Mononuclear cell (primary cell): Measurements from ENCODE around the gene SIAH3. TPM values are rescaled to one million over a fixed set of nuclear protein-coding genes. Genes with fewer than 3 reads are reported as not detected.
"Not testable (repeated sequence)": the region's sequence is repeated elsewhere in the genome, so short reads cannot be mapped to it uniquely, and the experiment has no call there.

Experiments used
- H3K27me3 ChIP-seq: 2 replicates; pipeline ENCODE4 v1.6.0; 2011; ENCODE audit warnings: low read length, control low read depth; ENCODE audit not compliant: insufficient read depth
- H3K4me1 ChIP-seq: 2 replicates; pipeline ENCODE4 v1.5.1; 2011; ENCODE audit warnings: mild to moderate bottlenecking, low read length, control low read depth; ENCODE audit not compliant: insufficient read depth
- H3K4me3 ChIP-seq: 2 replicates; pipeline ENCODE4 v1.5.1; 2011; ENCODE audit warnings: mild to moderate bottlenecking, low read length, moderate library complexity
- H3K9me3 ChIP-seq: 2 replicates; pipeline ENCODE4 v1.5.1; 2011; ENCODE audit warnings: low read depth, mild to moderate bottlenecking, control low read depth, low read length
- total RNA-seq: library from RNA; depleted of rRNA; stranded (reverse); fragments of >200 nt; gene quantifications from one replicate; pipeline ENCODE4 v1.2.3, GENCODE V29; 2012

SIAH3 gene
- total RNA-seq, 1 donor: 0.31 TPM

GRCh38 chr13:45875951-45876350 lies 24.4 kb upstream of the SIAH3 start:
- no peaks in the 10 kb centered on the region for H3K9me3 ChIP-seq
- H3K4me1 ChIP-seq: no peaks in the 10 kb centered on the region
- H3K4me3 ChIP-seq: no peak overlapping the region
- H3K27me3 ChIP-seq: no peaks in the 10 kb centered on the region

DNA sequence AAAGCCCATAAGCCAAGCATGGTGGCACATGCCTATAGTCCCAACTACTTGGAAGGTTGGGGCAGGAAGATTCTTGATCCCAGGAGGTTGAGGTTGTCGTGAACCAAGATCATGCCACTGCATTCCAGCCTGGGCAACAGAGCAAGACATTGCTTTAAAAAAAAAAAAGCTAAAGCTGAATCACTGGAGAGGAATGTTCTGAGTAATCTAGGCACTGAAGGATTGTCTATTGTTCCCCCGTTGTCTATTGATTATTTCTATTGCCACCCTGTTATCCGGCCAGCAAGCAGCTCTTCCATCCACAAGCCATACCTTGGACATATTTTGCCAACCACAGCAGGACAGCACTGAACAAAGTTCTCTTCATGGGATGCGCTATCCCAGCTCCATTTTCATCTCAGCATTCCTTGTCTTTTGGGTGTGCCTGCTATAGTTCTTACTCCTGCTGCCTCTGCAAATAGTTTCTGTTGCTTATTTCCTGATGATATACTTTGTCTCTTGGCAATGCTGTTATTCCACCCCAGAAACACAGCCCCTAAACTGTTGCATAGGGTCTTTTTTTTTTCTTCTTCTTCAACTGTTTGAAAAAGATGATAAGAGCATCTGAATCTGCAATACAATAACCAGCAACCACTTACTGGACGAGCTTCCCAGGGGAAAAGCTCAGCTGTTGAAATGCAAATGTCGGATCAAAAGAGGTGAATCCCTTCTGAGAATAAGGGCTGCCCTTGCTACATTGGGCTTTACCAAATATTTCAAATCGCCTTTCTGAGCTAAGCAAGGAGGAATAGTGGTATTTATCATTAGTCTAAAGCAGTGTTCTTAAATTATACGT lies 22.2 kb upstream of the SIAH3 start:
- no peak overlapping the region for H3K4me3 ChIP-seq
- H3K9me3 ChIP-seq: no peaks in the 10 kb centered on the region

DNA sequence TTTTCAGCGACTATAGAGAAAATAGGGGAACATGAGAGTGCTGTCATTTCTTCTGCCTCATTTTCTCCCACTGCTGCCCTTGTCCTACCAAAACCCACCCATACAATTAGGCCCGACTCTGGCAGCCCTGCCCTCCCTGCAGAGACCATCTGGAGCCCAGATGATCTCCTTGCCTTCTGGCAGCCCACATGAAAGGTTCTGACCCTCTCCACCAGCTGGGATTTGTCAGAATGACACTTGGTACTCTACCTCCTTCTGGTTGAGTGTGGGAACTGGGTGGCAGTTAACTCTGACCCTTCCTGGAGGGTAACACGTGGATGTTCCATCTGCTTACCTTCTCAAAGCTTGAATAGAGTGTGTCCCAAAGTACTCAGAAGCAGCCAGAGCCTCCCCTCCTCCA lies 21.0 kb upstream of the SIAH3 start:
- H3K9me3 ChIP-seq: no peaks in the 10 kb centered on the region
- no peaks in the 10 kb centered on the region for H3K4me1 ChIP-seq
- no peaks in the 10 kb centered on the region for H3K27me3 ChIP-seq
- H3K4me3 ChIP-seq: no peak overlapping the region

More for the DNA sequence above, 22.2 kb upstream of the SIAH3 start:
- Histone ChIP-seq H3K4me1 (no peaks in the 10 kb centered on the region), H3K27me3 (no peaks in the 10 kb centered on the region)

DNA sequence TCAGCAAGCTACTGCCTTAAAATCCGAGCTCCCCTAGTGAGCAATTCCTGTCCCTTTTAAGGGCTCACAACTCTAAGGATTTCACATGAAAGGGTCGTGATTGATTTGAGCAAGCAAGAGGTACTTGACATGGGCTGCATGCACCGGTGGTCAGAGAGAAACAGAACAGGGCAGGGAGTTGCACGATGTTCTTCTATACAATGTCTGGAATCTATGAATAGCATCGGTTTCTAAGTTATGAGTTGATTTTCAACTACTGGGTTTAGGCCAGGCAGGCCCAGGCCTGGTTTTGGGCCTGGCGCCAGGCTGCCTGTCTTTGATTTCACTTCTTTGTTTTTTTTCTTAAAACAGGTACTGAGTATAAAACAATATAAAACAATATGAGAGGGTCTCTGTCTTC lies 19.6 kb upstream of the SIAH3 start:
- H3K4me1 ChIP-seq, H3K27me3 ChIP-seq, H3K4me3 ChIP-seq, H3K9me3 ChIP-seq: not testable (repeated sequence)

- Histone ChIP-seq H3K9me3 (no peaks in the 10 kb centered on the region), H3K27me3 (no peaks in the 10 kb centered on the region), H3K4me3 (no peak overlapping the region), H3K4me1 (no peaks in the 10 kb centered on the region)
These were observed 18.7 kb upstream of the SIAH3 start for GRCh38 chr13:45870232-45870631.

DNA sequence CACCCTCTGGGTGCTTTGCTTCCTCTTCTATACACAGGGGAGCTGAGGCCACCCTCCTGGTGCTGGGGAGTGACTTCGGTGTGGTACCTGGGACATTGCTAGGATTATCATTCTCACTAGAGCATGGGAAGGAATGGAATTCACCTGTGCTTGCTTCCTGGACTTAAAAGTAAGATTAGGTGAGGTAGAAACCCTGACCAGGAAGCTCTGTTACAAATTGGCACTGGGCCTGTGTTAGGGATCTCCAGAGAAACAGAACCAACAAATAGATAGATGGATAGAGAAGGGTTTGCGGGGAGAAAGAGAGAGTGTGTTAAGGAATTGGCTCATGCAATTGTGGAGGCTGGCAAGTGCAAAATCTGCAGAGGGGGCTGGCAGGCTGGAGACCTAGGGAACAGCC lies 13.9 kb upstream of the SIAH3 start:
- no peaks in the 10 kb centered on the region for H3K4me1 ChIP-seq
- no peaks in the 10 kb centered on the region for H3K9me3 ChIP-seq
- no peaks in the 10 kb centered on the region for H3K27me3 ChIP-seq
- no peak overlapping the region for H3K4me3 ChIP-seq

DNA sequence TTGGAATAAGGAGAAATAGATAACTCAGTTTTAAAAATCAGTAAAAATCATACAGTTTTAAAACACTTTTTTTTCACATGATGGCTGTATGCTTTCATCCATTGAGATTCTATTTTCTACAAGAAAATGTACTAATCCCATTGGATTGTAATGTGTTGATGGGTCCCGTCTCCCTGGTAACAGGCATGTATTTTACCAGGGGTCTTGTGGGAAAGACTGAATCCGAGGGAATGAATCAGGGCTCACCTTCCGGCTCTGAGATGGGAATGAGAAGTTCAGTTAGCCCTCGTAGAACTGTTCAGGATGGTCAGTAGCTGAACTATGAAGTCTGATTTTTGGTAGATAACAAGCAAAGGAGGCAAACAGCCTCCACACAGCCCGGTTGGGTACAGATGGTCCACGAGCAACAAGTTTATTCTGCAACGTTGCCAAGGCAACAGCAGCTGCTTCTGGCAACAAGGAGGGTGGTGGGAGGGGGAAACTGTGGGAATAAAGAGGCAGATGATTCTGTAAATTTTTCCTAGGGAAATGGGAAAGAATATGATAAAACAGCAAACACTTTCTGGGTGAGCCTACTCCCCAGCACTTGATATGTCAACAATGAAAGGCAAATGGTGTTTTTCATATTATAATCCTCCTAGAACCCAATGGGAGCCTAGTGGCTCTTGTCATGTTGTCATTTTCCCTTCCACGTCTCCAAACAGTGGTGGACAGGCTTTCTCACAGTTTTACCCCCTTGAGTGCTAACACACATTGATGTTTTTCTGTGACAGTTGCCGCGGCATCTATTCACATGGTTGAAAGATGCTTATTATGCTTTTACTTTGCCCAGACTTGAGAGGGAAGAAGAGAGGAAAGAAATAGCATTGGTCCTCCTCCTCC lies 12.4 kb upstream of the SIAH3 start:
- no peaks in the 10 kb centered on the region for H3K27me3 ChIP-seq
- H3K4me3 ChIP-seq: no peak overlapping the region
- no peaks in the 10 kb centered on the region for H3K4me1 ChIP-seq
- no peaks in the 10 kb centered on the region for H3K9me3 ChIP-seq

- Histone ChIP-seq H3K27me3 (no peaks in the 10 kb centered on the region), H3K4me3 (no peak overlapping the region), H3K9me3 (no peaks in the 10 kb centered on the region), H3K4me1 (no peaks in the 10 kb centered on the region)
These were observed 9.8 kb upstream of the SIAH3 start for GRCh38 chr13:45861322-45861721.

- Histone ChIP-seq H3K27me3 (peaks cover 3% of the 10 kb centered on the region), H3K9me3 (no peaks in the 10 kb centered on the region)
These were observed 8.7 kb upstream of the SIAH3 start for GRCh38 chr13:45860240-45860639.

GRCh38 chr13:45859705-45860104 lies 8.2 kb upstream of the SIAH3 start:
- Histone ChIP-seq H3K27me3 (peaks cover 5% of the 10 kb centered on the region), H3K4me3 (no peak overlapping the region), H3K4me1 (no peaks in the 10 kb centered on the region), H3K9me3 (peaks cover 4% of the 10 kb centered on the region)

More at GRCh38 chr13:45860240-45860639, 8.7 kb upstream of the SIAH3 start:
- Histone ChIP-seq H3K4me3 (no peak overlapping the region), H3K4me1 (no peaks in the 10 kb centered on the region)

- H3K27me3 ChIP-seq: peaks cover 49% of the 10 kb centered on the region
- peaks cover 12% of the 10 kb centered on the region for H3K9me3 ChIP-seq
- no peak overlapping the region for H3K4me3 ChIP-seq
- peaks cover 35% of the 10 kb centered on the region for H3K4me1 ChIP-seq
These were observed 941 bp upstream of the SIAH3 start for GRCh38 chr13:45852494-45852893.

DNA sequence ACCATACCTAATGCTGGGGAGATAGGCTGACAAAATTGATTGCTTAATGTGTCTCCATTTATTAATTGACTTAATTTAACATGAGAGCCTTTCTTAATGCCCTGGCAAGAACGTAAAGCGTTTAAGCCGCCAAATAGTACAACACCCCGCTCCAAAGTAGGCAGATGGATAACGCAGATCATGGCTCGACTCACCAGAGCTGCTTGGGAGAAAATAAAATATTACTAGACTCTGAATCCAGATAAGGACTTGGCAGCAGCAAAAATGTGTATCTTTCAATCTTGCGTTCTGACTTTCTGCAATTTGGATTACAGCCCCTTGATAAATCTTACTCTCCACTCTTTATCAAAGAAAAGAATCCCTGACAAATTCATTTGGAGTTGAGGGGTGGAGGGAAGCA lies 403 bp upstream of the SIAH3 start:
- Histone ChIP-seq H3K4me3 (no peak overlapping the region), H3K27me3 (peaks cover 49% of the 10 kb centered on the region), H3K9me3 (peaks cover 12% of the 10 kb centered on the region), H3K4me1 (peaks cover 41% of the 10 kb centered on the region)

DNA sequence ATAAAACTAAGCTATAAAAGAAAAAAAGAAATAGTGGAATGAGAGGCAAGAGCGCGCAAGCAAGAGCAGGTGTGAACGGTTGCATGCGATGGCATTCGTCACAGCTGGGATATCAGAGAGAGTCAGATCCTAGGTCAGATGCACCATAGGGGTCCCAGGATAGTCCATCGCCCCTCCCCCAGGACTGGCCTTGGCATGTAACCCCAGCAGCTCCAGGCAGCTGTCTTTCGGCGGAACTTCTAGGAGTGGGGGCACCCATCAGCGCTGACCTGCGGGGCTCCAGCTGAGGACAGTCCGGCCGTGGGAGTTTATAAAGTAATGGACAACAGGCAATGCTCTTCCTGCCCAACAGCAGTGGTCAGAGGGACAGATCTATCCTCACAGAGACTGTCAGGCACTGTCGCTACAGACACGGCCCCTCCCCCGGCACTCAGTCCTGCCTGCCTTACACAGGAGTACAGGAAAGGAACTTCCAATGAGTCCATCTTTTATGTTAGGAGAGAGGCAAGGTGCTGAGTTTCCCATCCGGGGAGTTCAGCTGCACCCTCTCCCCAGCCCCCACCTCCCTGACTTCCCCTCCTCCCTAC lies 1.4 kb downstream of the SIAH3 start:
- Histone ChIP-seq H3K4me3 (no peak overlapping the region), H3K4me1 (peaks cover 45% of the 10 kb centered on the region), H3K9me3 (peaks cover 12% of the 10 kb centered on the region), H3K27me3 (peaks cover 45% of the 10 kb centered on the region)

GRCh38 chr13:45849408-45849807 lies 2.1 kb downstream of the SIAH3 start:
- peaks cover 44% of the 10 kb centered on the region for H3K27me3 ChIP-seq
- H3K4me3 ChIP-seq: no peak overlapping the region
- H3K4me1 ChIP-seq: peaks cover 45% of the 10 kb centered on the region
- peaks cover 5% of the 10 kb centered on the region for H3K9me3 ChIP-seq

DNA sequence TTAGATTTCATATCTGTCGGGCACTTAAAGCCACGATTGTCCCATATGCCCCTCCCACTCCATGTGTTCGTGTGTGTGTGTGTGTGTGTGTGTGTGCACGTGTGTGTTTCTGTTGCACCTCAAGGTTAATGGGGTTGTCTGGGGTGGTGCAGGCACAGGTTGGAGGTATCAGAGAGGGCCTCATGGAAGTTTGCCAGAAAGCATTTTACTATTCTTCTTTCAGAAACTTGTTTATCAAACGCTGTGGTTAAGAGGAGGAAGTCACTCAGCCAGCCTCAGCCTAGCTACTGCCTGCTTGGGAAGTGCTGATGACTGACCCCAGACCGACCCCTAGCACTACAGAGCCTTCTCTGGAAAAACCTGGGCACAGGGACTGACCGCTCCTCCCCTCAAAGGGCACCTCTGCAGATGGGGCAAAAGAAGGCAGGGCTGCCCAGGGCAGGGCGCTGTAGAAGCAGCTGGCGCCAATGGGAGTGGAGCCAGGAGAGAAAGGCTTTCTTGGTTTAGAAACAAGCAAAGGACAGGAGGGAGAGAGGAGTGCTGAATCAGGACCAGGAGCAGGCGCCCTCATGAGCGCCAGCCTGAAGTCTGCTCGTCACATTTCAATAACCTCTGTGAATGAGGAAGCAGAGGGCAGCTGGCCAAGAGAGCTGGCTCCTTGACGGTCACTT lies 3.9 kb downstream of the SIAH3 start:
- Histone ChIP-seq H3K27me3 (peaks cover 31% of the 10 kb centered on the region), H3K4me3 (no peak overlapping the region), H3K4me1 (peaks cover 45% of the 10 kb centered on the region), H3K9me3 (no peaks in the 10 kb centered on the region)
